HG03139 (cell line): ENCODE data around the gene EGLN3.

Experiments used
- ATAC-seq: cut with Tn5 transposase; IDR thresholded peaks from one replicate; pipeline ENCODE4 v1.9.1; 2021; ENCODE audit not compliant: unreplicated experiment

Gene EGLN3

DNA sequence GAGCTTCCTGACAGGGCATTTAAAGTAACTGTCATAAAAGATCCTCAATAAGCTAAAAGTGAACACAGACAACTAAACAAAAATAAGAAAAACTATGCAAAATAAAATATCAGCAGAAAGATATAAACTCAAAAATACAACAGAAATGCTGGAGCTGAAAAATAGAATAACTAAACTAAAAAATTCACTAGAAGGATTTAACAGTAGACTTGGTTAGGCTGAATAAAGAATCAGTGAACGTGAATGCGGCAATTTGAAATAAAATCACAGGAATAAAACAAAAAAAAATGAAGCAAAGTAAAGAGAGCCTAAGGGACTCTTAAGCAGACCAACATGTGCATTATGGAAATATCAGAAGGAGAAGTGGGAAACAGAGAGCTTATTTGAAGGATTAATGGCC is 74.6 kb downstream of the EGLN3 start:
- ATAC-seq, result no peak
